Measurements from ENCODE around the gene SAMD5.
"Not testable (repeated sequence)": the region's sequence is repeated elsewhere in the genome, so short reads cannot be mapped to it uniquely, and the experiment has no call there.

SAMD5 gene

GRCh38 chr6:147528511-147529145 lies 20.1 kb downstream of the SAMD5 start:
- no peak for DNase-seq (ENCODE audit: low read depth)

- DNase-seq (ENCODE audit: low read depth): no peak
These were observed 21.9 kb downstream of the SAMD5 start for GRCh38 chr6:147530132-147531060.

- no peak for DNase-seq (ENCODE audit: low read depth)
These were observed 22.8 kb downstream of the SAMD5 start for GRCh38 chr6:147531321-147531720.

GRCh38 chr6:147534116-147534860 lies 25.8 kb downstream of the SAMD5 start:
- DNase-seq (ENCODE audit: low read depth): no peak

DNA sequence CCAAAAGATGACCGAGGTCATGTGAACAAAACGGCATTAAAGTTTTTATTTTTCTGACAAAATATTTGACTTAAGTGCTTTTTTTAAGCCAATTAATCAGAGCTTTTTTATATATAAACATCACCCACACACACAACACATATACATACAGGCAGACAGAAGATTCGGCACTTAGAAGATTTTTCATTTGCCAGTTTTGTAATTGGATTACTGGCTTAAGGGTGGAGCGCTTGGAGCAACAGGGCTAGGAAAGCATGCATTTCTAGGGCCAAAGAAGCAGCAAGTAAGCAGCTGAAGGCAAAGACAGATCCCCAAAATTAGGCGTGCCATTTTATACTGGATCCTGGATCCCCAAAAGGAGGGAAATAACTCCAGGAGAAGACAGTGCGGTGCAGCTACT lies 30.3 kb downstream of the SAMD5 start:
- DNase-seq (ENCODE audit: low read depth): no peak

- DNase-seq (ENCODE audit: low read depth): no peak
These were observed 31.6 kb downstream of the SAMD5 start for GRCh38 chr6:147540075-147540474.

DNA sequence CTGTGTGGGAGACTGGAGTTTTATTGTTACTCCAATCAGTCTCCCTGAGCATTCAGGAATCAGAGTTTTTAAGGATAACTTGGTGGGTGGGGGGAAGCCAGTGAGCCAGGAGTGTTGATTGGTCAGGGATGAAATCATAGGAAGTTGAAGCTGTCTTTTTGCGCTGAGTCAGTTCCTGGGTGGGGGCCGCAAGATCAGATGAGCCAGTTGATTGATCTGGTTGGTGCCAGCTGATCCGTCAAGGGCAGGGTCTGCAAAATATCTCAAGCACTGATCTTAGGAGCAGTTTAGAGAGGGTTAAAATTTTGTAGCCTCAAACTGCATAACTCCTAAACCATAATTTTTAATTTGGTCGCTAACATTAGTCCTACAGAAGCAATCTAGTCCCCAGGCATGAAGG lies 33.9 kb downstream of the SAMD5 start:
- not testable (repeated sequence) for DNase-seq (ENCODE audit: low read depth)

DNA sequence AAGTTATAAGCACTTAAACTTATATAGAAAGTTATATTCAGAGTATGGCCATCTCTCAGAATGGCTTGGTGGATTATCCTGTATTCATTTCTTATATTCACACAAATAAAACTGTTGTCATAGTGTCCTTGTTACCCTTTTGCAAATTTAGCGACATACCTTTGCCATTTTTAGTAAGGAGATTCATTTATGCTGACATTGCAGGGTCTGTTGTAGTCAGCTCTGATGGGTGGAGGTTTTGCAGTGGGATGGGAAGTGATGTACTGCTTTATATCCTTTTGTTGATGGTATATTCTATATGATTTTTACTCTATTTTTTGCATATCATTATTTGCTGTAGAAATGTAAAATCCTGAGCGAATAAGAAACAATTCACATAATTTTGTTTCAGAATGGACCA lies 35.9 kb downstream of the SAMD5 start:
- DNase-seq (ENCODE audit: low read depth): no peak

DNA sequence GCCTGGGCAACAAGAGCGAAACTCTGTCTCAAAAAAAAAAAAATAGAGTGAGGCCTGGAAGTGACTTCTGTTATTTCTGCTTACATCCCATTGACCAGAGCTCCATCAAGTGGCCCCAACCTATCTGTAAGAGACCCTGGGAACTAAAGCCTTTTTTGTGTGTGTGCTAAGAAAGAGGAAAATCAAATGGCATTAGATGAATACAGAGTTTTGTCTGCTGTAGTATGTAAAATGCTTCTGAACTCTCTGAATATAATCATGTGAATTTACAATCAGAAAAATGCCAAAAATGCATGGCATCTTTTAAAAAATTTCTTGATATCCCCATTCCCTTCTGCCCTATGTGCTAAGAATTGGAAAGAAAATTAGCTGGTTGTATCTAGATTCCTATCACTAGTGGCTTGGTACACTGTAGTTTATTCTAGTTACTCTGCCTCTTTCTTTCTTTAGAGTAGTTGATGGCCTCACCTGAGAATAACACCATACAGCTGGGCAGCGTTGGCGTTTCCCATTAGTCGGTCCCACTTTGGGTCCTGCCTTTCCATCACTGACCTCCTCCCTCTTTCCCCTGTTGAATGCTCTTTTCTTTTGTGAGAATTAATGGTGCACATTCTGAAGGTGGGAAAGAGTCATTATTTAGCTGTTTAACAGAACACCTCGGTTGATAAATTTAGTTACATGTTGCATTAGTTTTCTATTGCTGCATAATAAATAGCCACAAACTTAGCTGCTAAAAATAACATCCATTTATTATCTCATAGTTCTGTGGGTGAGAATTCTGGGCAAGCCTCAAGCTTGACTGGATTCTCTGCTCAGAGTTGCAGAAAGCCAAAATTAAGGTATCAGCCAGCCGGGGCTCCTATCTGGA lies 38.2 kb downstream of the SAMD5 start:
- DNase-seq (ENCODE audit: low read depth): no peak

- no peak for DNase-seq (ENCODE audit: low read depth)
These were observed 38.9 kb downstream of the SAMD5 start for GRCh38 chr6:147547369-147547902.

DNA sequence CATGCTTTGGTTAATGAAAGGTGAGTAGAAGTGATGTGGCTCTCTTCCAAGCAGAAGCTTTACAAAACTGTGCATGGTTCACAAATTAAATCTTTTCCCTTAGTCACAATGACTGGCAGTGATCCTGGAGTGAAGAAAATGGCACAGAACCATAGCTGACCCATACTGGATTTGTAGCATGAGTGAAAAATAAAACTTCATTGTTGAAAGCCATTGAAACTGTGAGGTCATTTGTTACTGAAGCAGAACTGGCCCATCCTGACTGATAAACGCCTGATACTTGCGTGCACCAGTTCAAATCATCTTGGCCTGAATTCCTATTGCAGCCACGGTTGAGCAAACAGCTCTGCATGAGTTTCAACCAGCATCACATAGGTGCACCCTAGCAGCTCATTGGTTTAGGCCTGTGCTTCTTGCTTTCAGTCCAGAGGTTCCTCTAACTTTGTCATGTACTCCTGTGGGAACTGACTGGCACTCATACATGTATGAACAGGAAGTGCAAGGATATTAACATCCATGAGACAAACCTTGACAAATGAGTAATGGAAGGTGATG lies 40.5 kb downstream of the SAMD5 start:
- DNase-seq (ENCODE audit: low read depth): no peak

- no peak for DNase-seq (ENCODE audit: low read depth)
These were observed 41.0 kb downstream of the SAMD5 start for GRCh38 chr6:147549531-147549930.

DNA sequence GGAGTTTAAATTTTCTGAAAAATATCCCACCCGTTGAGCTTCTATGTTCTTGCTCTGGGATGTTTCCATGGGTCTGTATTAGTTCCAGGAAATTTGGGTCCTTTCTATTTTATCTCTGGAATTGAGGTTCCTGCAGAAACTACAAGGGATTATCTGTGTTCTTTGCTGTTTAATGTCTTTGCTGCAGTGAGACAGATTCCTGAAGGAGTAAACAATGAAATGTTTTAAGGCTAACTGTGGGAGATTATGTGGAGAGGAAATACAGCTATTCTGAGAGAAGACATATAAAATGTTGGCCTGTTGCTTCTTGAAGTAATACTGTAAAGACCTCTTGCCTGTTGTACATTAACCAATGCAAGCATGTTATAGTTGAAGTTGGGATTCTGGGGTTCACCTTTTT lies 43.5 kb downstream of the SAMD5 start:
- DNase-seq (ENCODE audit: low read depth): no peak

- no peak for DNase-seq (ENCODE audit: low read depth)
These were observed 44.6 kb downstream of the SAMD5 start for GRCh38 chr6:147553099-147553498.

- no peak for DNase-seq (ENCODE audit: low read depth)
These were observed 45.8 kb downstream of the SAMD5 start for GRCh38 chr6:147554281-147554680.

DNA sequence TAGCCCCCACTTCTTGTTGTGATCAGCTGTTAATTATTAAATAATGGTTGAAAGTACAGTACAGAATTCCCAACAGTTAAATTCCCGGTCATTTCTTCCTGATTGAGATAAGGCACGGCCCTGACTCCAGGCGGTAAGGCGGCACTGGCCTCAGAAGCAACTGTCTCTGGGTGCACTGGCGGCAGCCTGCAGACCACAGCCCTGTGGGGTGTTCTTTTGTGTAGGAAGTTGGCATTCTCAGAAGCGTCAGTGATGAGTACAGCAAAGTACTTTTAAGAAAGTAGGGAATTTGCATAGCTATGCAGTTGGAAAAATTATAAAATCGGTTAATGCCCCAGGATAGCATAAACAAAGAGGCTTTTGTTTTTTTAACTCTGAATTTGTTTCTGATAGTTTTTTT lies 50.5 kb downstream of the SAMD5 start:
- DNase-seq (ENCODE audit: low read depth): no peak

GRCh38 chr6:147560670-147561069 lies 52.2 kb downstream of the SAMD5 start:
- no peak for DNase-seq (ENCODE audit: low read depth)

- DNase-seq (ENCODE audit: low read depth): no peak
These were observed 53.2 kb downstream of the SAMD5 start for GRCh38 chr6:147561726-147562125.

GRCh38 chr6:147563472-147563871 lies 55.0 kb downstream of the SAMD5 start:
- no peak for DNase-seq (ENCODE audit: low read depth)

GRCh38 chr6:147564556-147564955 lies 56.1 kb downstream of the SAMD5 start:
- DNase-seq (ENCODE audit: low read depth): no peak

DNA sequence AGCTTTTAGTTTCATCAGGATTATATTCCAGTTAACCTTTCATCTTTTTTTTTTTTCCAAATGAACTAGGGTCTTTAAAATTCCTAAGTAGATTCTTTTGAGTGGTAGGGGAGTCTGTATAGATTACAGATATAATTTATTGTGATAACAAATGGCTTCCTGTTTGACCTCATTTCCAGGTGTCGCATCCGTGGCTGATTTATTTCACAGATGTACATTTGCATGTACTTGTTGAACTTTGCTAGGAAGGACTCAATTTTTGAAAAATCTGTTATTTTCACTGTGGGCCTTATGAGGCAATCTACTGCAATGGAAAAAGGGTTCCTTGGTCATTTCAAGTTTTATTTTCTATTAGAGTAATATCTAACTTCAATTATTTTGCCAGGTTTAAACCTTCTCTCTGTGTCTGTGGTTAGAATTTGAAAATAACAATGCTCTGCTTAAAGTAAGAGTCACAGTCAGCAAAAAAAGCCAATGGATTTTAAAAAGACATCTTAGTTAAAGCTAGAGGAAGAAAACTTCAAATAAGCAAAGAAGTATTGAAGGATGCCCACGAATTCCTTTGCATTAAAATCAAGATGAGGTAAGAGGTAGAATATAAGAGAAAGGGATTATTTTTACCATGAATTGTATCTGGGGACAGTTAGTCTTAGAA lies 57.9 kb downstream of the SAMD5 start:
- no peak for DNase-seq (ENCODE audit: low read depth)
